Right lobe of liver (tissue), 4 donors: ENCODE data around the gene PCDHB7.
"Not testable (repeated sequence)": the region's sequence is repeated elsewhere in the genome, so short reads cannot be mapped to it uniquely, and the experiment has no call there.

Experiments
- POLR2A ChIP-seq: fragments of 450-650 bp; IDR thresholded peaks from one replicate; pipeline ENCODE4 v1.6.1; 2017; ENCODE audit warnings: antibody characterized with exemption, mild to moderate bottlenecking
- TF ChIP-seq, protein P1 (sequence below), 4 donors: fragments of 200-600 bp in 3 of 4; fragments of 450-650 bp in 1 of 4; IDR thresholded peaks; one replicate each; pipeline versions ENCODE4 v1.5.1 to v1.8.0; 2016 to 2022; ENCODE audit warnings: antibody characterized with exemption in 4 of 4, mild to moderate bottlenecking in 2 of 4
- donor health status: DM: no; HTN: no; CAD: no.
- donor health status: DM: no; HTN: no; CAD: no.
- donor health status: DM: no; HTN: yes; CAD: no.

DNA sequence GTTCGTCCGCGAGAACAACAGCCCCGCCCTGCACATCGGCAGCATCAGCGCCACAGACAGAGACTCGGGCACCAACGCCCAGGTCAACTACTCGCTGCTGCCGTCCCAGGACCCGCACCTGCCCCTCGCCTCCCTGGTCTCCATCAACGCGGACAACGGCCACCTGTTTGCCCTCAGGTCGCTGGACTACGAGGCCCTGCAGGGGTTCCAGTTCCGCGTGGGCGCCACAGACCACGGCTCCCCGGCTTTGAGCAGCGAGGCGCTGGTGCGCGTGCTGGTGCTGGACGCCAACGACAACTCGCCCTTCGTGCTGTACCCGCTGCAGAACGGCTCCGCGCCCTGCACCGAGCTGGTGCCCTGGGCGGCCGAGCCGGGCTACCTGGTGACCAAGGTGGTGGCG, 37.8 kb downstream of the PCDHB7 start:
- TF ChIP-seq, protein P1, sequence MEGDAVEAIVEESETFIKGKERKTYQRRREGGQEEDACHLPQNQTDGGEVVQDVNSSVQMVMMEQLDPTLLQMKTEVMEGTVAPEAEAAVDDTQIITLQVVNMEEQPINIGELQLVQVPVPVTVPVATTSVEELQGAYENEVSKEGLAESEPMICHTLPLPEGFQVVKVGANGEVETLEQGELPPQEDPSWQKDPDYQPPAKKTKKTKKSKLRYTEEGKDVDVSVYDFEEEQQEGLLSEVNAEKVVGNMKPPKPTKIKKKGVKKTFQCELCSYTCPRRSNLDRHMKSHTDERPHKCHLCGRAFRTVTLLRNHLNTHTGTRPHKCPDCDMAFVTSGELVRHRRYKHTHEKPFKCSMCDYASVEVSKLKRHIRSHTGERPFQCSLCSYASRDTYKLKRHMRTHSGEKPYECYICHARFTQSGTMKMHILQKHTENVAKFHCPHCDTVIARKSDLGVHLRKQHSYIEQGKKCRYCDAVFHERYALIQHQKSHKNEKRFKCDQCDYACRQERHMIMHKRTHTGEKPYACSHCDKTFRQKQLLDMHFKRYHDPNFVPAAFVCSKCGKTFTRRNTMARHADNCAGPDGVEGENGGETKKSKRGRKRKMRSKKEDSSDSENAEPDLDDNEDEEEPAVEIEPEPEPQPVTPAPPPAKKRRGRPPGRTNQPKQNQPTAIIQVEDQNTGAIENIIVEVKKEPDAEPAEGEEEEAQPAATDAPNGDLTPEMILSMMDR (IDR thresholded peaks at IDR 0.05): not testable (repeated sequence)
- not testable (repeated sequence) for TF ChIP-seq POLR2A
